Rectal smooth muscle tissue (tissue), 1 donor: ENCODE results near the gene RAG2.

Experiments
- H3K27ac ChIP-seq: one replicate; pipeline ENCODE4 v1.7.0; 2013; ENCODE audit warnings: low read depth, low read length, inconsistent platforms
- H3K27me3 ChIP-seq: one replicate; pipeline ENCODE4 v1.7.0; 2013; ENCODE audit warnings: low read length; ENCODE audit not compliant: control insufficient read depth, insufficient read depth
- H3K36me3 ChIP-seq: one replicate; pipeline ENCODE4 v1.7.0; 2013; ENCODE audit warnings: low read length; ENCODE audit not compliant: control insufficient read depth, insufficient read depth
- H3K4me1 ChIP-seq: one replicate; pipeline ENCODE4 v1.7.0; 2013; ENCODE audit warnings: low read length; ENCODE audit not compliant: control insufficient read depth, insufficient read depth
- H3K4me3 ChIP-seq: one replicate; pipeline ENCODE4 v1.7.0; 2013; ENCODE audit warnings: low read length
- H3K9ac ChIP-seq: one replicate; pipeline ENCODE4 v1.7.0; 2013; ENCODE audit warnings: low read length

RAG2 gene

GRCh38 chr11:36618363-36619047 lies 20.5 kb upstream of the RAG2 start:
- Histone ChIP-seq H3K9ac (no peak overlapping the region), H3K27ac (peak overlapping the region; percentile 30), H3K4me3 (no peak overlapping the region), H3K4me1 (peaks cover 14% of the 10 kb centered on the region), H3K27me3 (no peaks in the 10 kb centered on the region), H3K36me3 (no peaks in the 10 kb centered on the region)

- H3K36me3 ChIP-seq, result no peaks in the 10 kb centered on the region
- no peak overlapping the region for H3K9ac ChIP-seq
- peaks cover 14% of the 10 kb centered on the region for H3K4me1 ChIP-seq
- no peak overlapping the region for H3K27ac ChIP-seq
- no peak overlapping the region for H3K4me3 ChIP-seq
- no peaks in the 10 kb centered on the region for H3K27me3 ChIP-seq
Measured at GRCh38 chr11:36617543-36618362, 19.7 kb upstream of the RAG2 start.

GRCh38 chr11:36615826-36616225 lies 17.8 kb upstream of the RAG2 start:
- Histone ChIP-seq H3K4me3 (no peak overlapping the region), H3K4me1 (peaks cover 12% of the 10 kb centered on the region), H3K27me3 (no peaks in the 10 kb centered on the region), H3K9ac (no peak overlapping the region), H3K27ac (no peak overlapping the region), H3K36me3 (no peaks in the 10 kb centered on the region)

DNA sequence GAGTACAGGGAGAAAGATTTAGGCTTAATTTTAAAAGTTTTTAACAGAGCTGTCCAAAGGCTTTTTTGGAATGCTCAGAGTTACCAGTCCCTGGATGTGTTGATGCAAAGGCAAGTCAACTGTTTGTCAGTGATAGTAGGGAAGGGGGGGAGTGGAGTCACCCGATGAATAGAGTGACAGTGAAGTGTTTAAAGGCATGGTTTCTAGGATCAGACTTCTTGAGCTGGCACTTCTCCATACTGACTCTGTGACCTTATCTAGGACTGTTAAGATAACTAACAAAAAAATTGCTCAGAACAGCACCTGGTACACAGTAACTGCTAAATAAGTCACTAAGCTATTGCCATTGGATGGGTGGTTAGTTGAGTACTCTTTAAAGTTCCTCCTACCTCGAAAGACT lies 11.3 kb upstream of the RAG2 start:
- H3K4me1 ChIP-seq, result no peaks in the 10 kb centered on the region
- H3K27me3 ChIP-seq, result no peaks in the 10 kb centered on the region

GRCh38 chr11:36608491-36609199 lies 10.6 kb upstream of the RAG2 start:
- Histone ChIP-seq H3K4me1 (no peaks in the 10 kb centered on the region), H3K9ac (no peak overlapping the region), H3K27ac (no peak overlapping the region), H3K4me3 (no peak overlapping the region), H3K27me3 (no peaks in the 10 kb centered on the region), H3K36me3 (no peaks in the 10 kb centered on the region)

More for the DNA sequence above, 11.3 kb upstream of the RAG2 start:
- Histone ChIP-seq H3K27ac (no peak overlapping the region), H3K36me3 (no peaks in the 10 kb centered on the region), H3K9ac (no peak overlapping the region), H3K4me3 (no peak overlapping the region)

DNA sequence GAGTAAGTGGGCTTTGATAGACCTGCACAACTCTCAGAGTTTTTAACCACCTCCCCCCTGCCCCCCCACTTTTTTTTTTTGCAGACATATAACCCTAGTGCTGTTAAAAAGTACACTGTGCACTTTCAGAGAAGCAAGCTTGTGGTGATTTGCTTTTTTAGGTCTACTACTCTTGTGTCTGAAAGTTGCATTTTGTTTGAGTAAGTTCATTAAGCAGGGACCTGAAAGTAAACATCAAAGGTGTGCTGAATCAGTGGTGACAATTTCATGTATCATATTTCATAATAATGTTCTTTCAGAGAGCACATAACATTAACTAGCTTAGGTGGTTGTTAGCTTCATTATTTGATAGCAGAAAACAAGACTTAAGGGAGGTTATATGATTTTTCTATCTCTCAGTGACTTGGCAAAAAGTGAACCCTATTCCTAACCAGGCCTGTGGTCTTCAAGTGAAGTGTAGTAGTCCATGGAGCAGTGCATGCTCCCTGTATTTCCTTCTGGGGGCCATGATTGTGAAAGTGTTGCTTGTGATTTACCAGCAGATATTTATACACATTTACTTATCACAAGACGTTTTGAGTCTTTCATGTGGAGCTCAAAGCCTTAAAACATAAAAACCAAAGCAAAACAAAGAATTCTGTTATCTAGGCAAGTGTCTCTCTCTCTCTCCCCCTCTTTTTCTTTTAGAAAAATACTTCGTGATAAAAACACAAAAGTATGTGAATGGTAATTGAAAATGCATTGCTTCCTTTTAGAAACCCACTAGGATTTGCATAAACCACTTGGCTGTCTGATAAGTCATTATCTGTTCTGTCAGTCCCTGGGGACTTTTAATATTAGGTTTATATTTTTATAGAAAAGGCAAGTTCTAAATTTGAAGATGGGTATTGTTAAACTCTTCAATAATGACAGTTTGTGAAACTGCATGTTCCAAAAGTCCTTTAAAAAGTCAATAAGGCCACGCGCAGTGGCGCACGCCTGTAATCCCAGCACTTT lies 7.5 kb upstream of the RAG2 start:
- no peak overlapping the region for H3K9ac ChIP-seq
- no peaks in the 10 kb centered on the region for H3K27me3 ChIP-seq
- no peaks in the 10 kb centered on the region for H3K36me3 ChIP-seq
- no peak overlapping the region for H3K4me3 ChIP-seq
- H3K4me1 ChIP-seq, result no peaks in the 10 kb centered on the region
- H3K27ac ChIP-seq, result no peak overlapping the region

GRCh38 chr11:36602135-36602534 lies 4.1 kb upstream of the RAG2 start:
- H3K9ac ChIP-seq, result no peak overlapping the region
- H3K4me1 ChIP-seq, result no peaks in the 10 kb centered on the region
- no peak overlapping the region for H3K4me3 ChIP-seq
- no peak overlapping the region for H3K27ac ChIP-seq
- H3K27me3 ChIP-seq, result no peaks in the 10 kb centered on the region
- no peaks in the 10 kb centered on the region for H3K36me3 ChIP-seq

DNA sequence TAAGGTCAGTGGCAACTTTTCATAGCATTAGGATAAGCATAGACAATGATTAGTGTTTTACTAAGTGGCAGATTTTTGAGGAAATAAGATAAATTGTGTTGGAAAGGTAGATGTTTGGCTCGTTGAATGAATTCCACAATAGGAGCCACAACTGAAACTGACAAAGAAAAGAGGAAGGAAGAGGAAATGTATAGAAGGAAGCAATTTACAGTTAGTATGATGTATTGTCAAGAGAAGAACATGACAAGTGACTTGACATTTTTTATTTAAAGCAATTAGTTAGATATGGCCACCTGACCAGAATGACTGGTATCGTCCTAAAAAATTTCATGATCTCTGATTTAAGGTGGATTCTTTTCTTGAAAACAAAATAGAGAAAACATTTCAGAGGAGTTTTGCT lies 3.1 kb upstream of the RAG2 start:
- Histone ChIP-seq H3K36me3 (no peaks in the 10 kb centered on the region), H3K9ac (no peak overlapping the region), H3K4me3 (no peak overlapping the region), H3K27me3 (no peaks in the 10 kb centered on the region), H3K27ac (no peak overlapping the region), H3K4me1 (no peaks in the 10 kb centered on the region)

- H3K4me1 ChIP-seq, result no peaks in the 10 kb centered on the region
- no peaks in the 10 kb centered on the region for H3K36me3 ChIP-seq
- no peak overlapping the region for H3K9ac ChIP-seq
- H3K4me3 ChIP-seq, result no peak overlapping the region
- no peak overlapping the region for H3K27ac ChIP-seq
- no peaks in the 10 kb centered on the region for H3K27me3 ChIP-seq
Measured at GRCh38 chr11:36600180-36600579, 2.1 kb upstream of the RAG2 start.

- Histone ChIP-seq H3K4me1 (no peaks in the 10 kb centered on the region), H3K4me3 (no peak overlapping the region), H3K9ac (no peak overlapping the region), H3K27me3 (peaks cover 2% of the 10 kb centered on the region), H3K27ac (no peak overlapping the region), H3K36me3 (no peaks in the 10 kb centered on the region)
Measured at GRCh38 chr11:36596880-36597279, 1.2 kb downstream of the RAG2 start.

DNA sequence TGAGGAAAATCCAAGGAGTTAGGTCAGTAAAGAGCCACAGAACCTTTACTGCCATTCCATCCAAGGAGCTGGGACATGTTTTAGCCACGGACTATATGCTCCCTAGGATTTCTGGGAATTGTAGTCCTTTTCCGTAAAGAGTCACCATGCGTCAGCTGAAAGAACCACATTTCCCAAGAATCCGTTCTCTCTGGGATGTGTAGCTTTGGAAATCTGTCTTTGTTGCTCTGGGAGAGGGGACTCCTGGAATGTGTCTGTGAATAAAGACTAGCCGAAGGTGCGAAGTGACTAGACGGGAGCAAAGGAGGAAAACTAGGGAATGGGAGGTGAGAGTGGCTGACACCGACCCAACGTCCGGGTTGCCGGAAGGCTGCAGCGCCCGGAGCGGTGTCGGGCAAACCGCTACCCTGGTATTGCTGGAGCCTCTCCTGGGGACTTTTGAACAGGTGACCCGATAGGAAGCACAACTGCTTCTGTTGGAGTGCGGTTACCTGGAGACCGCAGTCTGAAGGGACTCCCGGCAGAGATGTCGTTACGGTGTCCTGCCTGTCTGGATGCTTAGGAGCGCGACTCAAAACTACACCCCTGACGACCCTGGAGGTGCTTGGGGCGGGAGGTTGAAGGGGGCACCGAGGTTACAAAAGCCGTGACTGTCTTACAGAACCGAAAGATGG lies 3.6 kb downstream of the RAG2 start, which contains the start of gene IFTAP:
Gene IFTAP, plus strand, starts transcription at position 187 of the 674 bp plus-strand sequence. CDS start 15,602 bp downstream, outside the sequence.
- Histone ChIP-seq H3K4me1 (no peaks in the 10 kb centered on the region), H3K27ac (peak within 1 kb of the TSS; percentile 38)

More for the DNA sequence above, 3.6 kb downstream of the RAG2 start, which contains the start of gene IFTAP:
- Histone ChIP-seq H3K36me3 (no peaks in the 10 kb centered on the region), H3K9ac (peak within 1 kb of the TSS; percentile 75), H3K27me3 (peaks cover 2% of the 10 kb centered on the region), H3K4me3 (peak within 1 kb of the TSS; percentile 96)
